K562 (cell line): ENCODE results near the gene CABP5. TPM values are rescaled to one million over a fixed set of nuclear protein-coding genes. Genes with fewer than 3 reads are reported as not detected.
A peak's percentile ranks its signal among the peaks of the same experiment; 100 is the strongest.

Source experiments
- ATAC-seq: fragments of 200-7000 bp; cut with Tn5 transposase; 3 replicates; pipeline ENCODE4 v1.9.1; 2020; ENCODE audit warnings: moderate library complexity
- BruUV-seq: library from RNA; stranded (reverse); fragments of 400-500 nt; replicated peaks from 2 replicates; lab custom pipeline; 2021; lab: Mats Ljungman, UMichigan
- CTCF ChIA-PET: fragments of 300-600 bp; formaldehyde crosslinking; extraction: SDS; loops from one replicate; lab custom pipeline; 2021; ENCODE audit warnings: low intra/inter-chr PET ratio; lab: Yijun Ruan, JAX
- POLR2A ChIA-PET: fragments of 300-600, 350-650 bp; sonication (Branson Sonifier 250); formaldehyde crosslinking; extraction: SDS; loops from one replicate; lab custom pipeline; 2021; ENCODE audit warnings: antibody characterized with exemption, inconsistent platforms; lab: Yijun Ruan, JAX
- DNase-seq, 4 experiments: peaks; one replicate each; pipeline versions ENCODE4 v3.0.0 to v3.0.0-alpha.2; 2011 to 2018; ENCODE audit warnings: low spot score in 3 of 4, mixed read lengths in 3 of 4; ENCODE audit errors: extremely low read depth in 1 of 4
- FAIRE-seq: peaks from 2 replicates; lab custom pipeline; 2011; peaks lifted over from hg19 to GRCh38; lab: Jason Lieb, UNC
- H2AFZ ChIP-seq: 2 replicates; pipeline ENCODE4 v1.6.0; 2011; ENCODE audit warnings: low read depth, low read length, control low read depth, inconsistent platforms
- H3K27ac ChIP-seq: fragments of 200-600 bp; 3 replicates; pipeline ENCODE4 v1.8.0; 2011; ENCODE audit warnings: low read depth, mild to moderate bottlenecking, control low read depth, inconsistent platforms, low read length, moderate library complexity, mixed read lengths; ENCODE audit errors: extremely low read depth
- H3K27me3 ChIP-seq, 2 experiments: fragments of 300-600 bp in 1 of 2; 2 replicates in 1 of 2; 3 replicates in 1 of 2; pipeline versions ENCODE4 v1.6.0 to v1.8.0; 2011; ENCODE audit warnings: inconsistent platforms in 2 of 2, low read length in 2 of 2, mild to moderate bottlenecking in 1 of 2, mixed read lengths in 1 of 2, moderate library complexity in 1 of 2; ENCODE audit not compliant: control insufficient read depth in 2 of 2, insufficient read depth in 2 of 2
- H3K36me3 ChIP-seq: fragments of 300-600 bp; 3 replicates; pipeline ENCODE4 v1.8.0; 2011; ENCODE audit warnings: mild to moderate bottlenecking, low read length, inconsistent platforms; ENCODE audit not compliant: control insufficient read depth, insufficient read depth
- H3K4me1 ChIP-seq, 2 experiments: fragments of 200-600 bp in 1 of 2; replicated peaks in 1 of 2; 2 replicates in 1 of 2; 3 replicates in 1 of 2; pipeline versions ENCODE4 v1.5.1 to v1.8.0; 2011; ENCODE audit warnings: inconsistent platforms in 2 of 2, low read length in 2 of 2, mild to moderate bottlenecking in 1 of 2, mixed read lengths in 1 of 2, moderate library complexity in 1 of 2; ENCODE audit not compliant: control insufficient read depth in 2 of 2, insufficient read depth in 2 of 2
- H3K4me2 ChIP-seq: 2 replicates; pipeline ENCODE4 v1.6.1; 2011; ENCODE audit warnings: low read length, control low read depth, inconsistent platforms, mixed read lengths; ENCODE audit not compliant: insufficient read depth
- H3K4me3 ChIP-seq: fragments of 200-600 bp; sonication (generic), shearing (Covaris generic); 2 replicates; pipeline ENCODE4 v1.5.1; 2016; ENCODE audit warnings: control low read depth, inconsistent platforms
- H3K79me2 ChIP-seq: fragments of 200-600 bp; 3 replicates; pipeline ENCODE4 v1.8.0; 2011; ENCODE audit warnings: low read length, inconsistent platforms; ENCODE audit not compliant: control insufficient read depth, insufficient read depth
- H3K9ac ChIP-seq, 2 experiments: 2 replicates each; pipeline versions ENCODE4 v1.6.0 to v1.6.1; 2011; ENCODE audit warnings: low read depth in 2 of 2, low read length in 2 of 2, control low read depth in 1 of 2, inconsistent platforms in 1 of 2, mild to moderate bottlenecking in 1 of 2, mixed read lengths in 1 of 2; ENCODE audit not compliant: insufficient read depth in 1 of 2
- H3K9me1 ChIP-seq: one replicate; pipeline ENCODE4 v1.6.0; 2011; ENCODE audit warnings: inconsistent platforms, mild to moderate bottlenecking, low read length, moderate library complexity; ENCODE audit not compliant: control insufficient read depth, insufficient read depth
- H3K9me3 ChIP-seq: replicated peaks from 2 replicates; pipeline ENCODE4 v1.5.1; 2011; ENCODE audit warnings: low read depth, low read length, inconsistent platforms; ENCODE audit not compliant: control insufficient read depth, insufficient read depth
- H4K20me1 ChIP-seq: replicated peaks from 2 replicates; pipeline ENCODE4 v1.6.1; 2011; ENCODE audit warnings: low read length, inconsistent platforms, mixed read lengths; ENCODE audit not compliant: control insufficient read depth, insufficient read depth
- IFI16 ChIP-seq: fragments of 250-450 bp; sonication (Bioruptor Pico); IDR thresholded peaks from 2 replicates; pipeline ENCODE4 v2.1.2; 2022; ENCODE audit warnings: mild to moderate bottlenecking, inconsistent platforms
- ZBTB40 ChIP-seq, 2 experiments: fragments of 450-650 bp in 1 of 2; sonication (generic) in 1 of 2; formaldehyde crosslinking in 1 of 2; IDR thresholded peaks; 2 replicates each; pipeline versions ENCODE4 v1.7.1 to v1.9.0; 2016 to 2022; ENCODE audit warnings: inconsistent platforms in 1 of 2, mild to moderate bottlenecking in 1 of 2, missing genetic modification reagents in 1 of 2
- WGBS: fragments of 100-300 bp; shearing (Covaris generic); methylation state at CpG from one replicate; pipeline ENCODE4 v1.1.6; 2016; ENCODE audit warnings: low coverage, mixed read lengths; ENCODE audit not compliant: insufficient coverage; ENCODE audit errors: missing lambda C conversion rate; 5-methylcytosine and 5-hydroxymethylcytosine counted together
- in situ Hi-C: fragments of 300-500 bp; cut with MboI; formaldehyde crosslinking; loops from 4 replicates; pipeline ENCODE4 v1.15.0; 2018; ENCODE audit warnings: inconsistent platforms, mixed read lengths
- intact Hi-C: fragments of 100-400 bp; cut with micrococcal nuclease; formaldehyde crosslinking; loops from 2 replicates; pipeline ENCODE4 v1.14.2; 2022
- polyA plus RNA-seq, 8 experiments: library from polyadenylated mRNA; depleted of rRNA in 4 of 8; stranded (reverse) in 5 of 8; unstranded in 3 of 8; fragments of >200 nt; fragmentation: Nextera tagmentation in 2 of 8; fragmentation: Illumina TruSeq in 1 of 8; extraction: Ambion mirVana in 2 of 8; extraction: Trizol in 1 of 8; gene quantifications; 2 replicates each; pipeline versions ENCODE4 v1.2.1 to v1.2.3, GENCODE V29; 2011 to 2014; ENCODE audit warnings: inconsistent platforms in 1 of 8, missing spikeins in 1 of 8
- total RNA-seq, 7 experiments: library from RNA; depleted of rRNA in 6 of 7; stranded (reverse); fragments of >200 nt in 6 of 7; fragmentation: Illumina TruSeq in 2 of 7; extraction: Trizol in 2 of 7; gene quantifications; 2 replicates each; pipeline versions ENCODE4 v1.2.1 to v1.2.3, GENCODE V29; 2011 to 2021; ENCODE audit warnings: low replicate concordance in 1 of 7

CABP5 gene
- total and polyA plus RNA-seq, 9 of the 15 experiments (the other 6 are each of a cell fraction or from before 2014, with no cell fraction given): not detected

- Histone ChIP-seq H3K4me2 (no peak overlapping the region), H3K27ac (no peak overlapping the region), H3K79me2 (no peaks in the 10 kb centered on the region), H3K9me3 (no peaks in the 10 kb centered on the region), H3K4me1 (no peaks in the 10 kb centered on the region; a peak in 1 of 5 replicates), H3K4me3 (no peak overlapping the region), H3K36me3 (no peaks in the 10 kb centered on the region), H2AFZ (no peak overlapping the region)
- CTCF ChIA-PET: no interaction called here
- in situ Hi-C loops (no loop called here), intact Hi-C loops (no loop called here)
- WGBS: 0% methylated on average over 4 of the region's 5 CpGs
- TF ChIP-seq ZBTB40 (IDR thresholded peaks at IDR 0.05) (peak; percentile 87), ZBTB40 (CRISPR knock-in tag; IDR thresholded peaks at IDR 0.05) (peak; percentile 63), IFI16 (no peak)
- TF ChIP-seq, all 486 proteins: peak for 1
- POLR2A ChIA-PET: interaction anchor here (0.6 kb wide), 1 partner anchor 57 kb away, joined by 3 read pairs; the partner anchor contains the start of gene PLA2G4C
- no peak for FAIRE-seq
- H3K27me3 ChIP-seq: peaks cover 4 to 39% of the 10 kb centered on the region in 2 experiments
- no peak for ATAC-seq
- no peaks in the 10 kb centered on the region for H4K20me1 ChIP-seq
- no peaks in the 10 kb centered on the region for H3K9me1 ChIP-seq
- no TSS peak for BruUV-seq
- DNase-seq: no peak
- no peak overlapping the region for H3K9ac ChIP-seq
These were observed 9.2 kb upstream of the CABP5 start for GRCh38 chr19:48053076-48053475.
